PFSK-1 (cell line): ENCODE measurements around the gene KLHL13.

ENCODE experiments used
- POLR2AphosphoS5 ChIP-seq: IDR thresholded peaks from 2 replicates; pipeline ENCODE4 v1.6.1; 2012; ENCODE audit warnings: low read depth, mild to moderate bottlenecking, control low read depth, low read length, moderate library complexity
- TF ChIP-seq, protein P1 (sequence below), 2 experiments: IDR thresholded peaks; 2 replicates each; pipeline versions ENCODE4 v1.6.1 to v1.8.0; 2011 to 2012; ENCODE audit warnings: low read depth in 2 of 2, low read length in 2 of 2, control low read depth in 1 of 2, inconsistent platforms in 1 of 2, mild to moderate bottlenecking in 1 of 2, moderate library complexity in 1 of 2; ENCODE audit not compliant: insufficient read depth in 1 of 2

- TF ChIP-seq, protein P1, sequence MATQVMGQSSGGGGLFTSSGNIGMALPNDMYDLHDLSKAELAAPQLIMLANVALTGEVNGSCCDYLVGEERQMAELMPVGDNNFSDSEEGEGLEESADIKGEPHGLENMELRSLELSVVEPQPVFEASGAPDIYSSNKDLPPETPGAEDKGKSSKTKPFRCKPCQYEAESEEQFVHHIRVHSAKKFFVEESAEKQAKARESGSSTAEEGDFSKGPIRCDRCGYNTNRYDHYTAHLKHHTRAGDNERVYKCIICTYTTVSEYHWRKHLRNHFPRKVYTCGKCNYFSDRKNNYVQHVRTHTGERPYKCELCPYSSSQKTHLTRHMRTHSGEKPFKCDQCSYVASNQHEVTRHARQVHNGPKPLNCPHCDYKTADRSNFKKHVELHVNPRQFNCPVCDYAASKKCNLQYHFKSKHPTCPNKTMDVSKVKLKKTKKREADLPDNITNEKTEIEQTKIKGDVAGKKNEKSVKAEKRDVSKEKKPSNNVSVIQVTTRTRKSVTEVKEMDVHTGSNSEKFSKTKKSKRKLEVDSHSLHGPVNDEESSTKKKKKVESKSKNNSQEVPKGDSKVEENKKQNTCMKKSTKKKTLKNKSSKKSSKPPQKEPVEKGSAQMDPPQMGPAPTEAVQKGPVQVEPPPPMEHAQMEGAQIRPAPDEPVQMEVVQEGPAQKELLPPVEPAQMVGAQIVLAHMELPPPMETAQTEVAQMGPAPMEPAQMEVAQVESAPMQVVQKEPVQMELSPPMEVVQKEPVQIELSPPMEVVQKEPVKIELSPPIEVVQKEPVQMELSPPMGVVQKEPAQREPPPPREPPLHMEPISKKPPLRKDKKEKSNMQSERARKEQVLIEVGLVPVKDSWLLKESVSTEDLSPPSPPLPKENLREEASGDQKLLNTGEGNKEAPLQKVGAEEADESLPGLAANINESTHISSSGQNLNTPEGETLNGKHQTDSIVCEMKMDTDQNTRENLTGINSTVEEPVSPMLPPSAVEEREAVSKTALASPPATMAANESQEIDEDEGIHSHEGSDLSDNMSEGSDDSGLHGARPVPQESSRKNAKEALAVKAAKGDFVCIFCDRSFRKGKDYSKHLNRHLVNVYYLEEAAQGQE (IDR thresholded peaks at IDR 0.05; ENCODE audit: insufficient read depth in 1 of 2, low read depth in 2 of 2, low read length in 2 of 2), result no peak
- no peak for TF ChIP-seq POLR2AphosphoS5
Measured at GRCh38 chrX:117895418-117895817, 221.2 kb downstream of the KLHL13 start.
